Smooth muscle cell (in vitro differentiated cells): Measurements from ENCODE around the gene RGS3. TPM values are rescaled to one million over a fixed set of nuclear protein-coding genes. Genes with fewer than 3 reads are reported as not detected.

Experiments
- DNase-seq: peaks from one replicate; lab custom pipeline; 2025; ENCODE audit not compliant: unreplicated experiment; lab: John Stamatoyannopoulos, UW
- H2AFZ ChIP-seq: fragments of 200-600 bp; sonication (generic); 2 replicates; pipeline ENCODE4 v1.6.0; 2016; ENCODE audit warnings: antibody characterized with exemption, low read depth, mild to moderate bottlenecking
- H3F3A ChIP-seq: fragments of 200-600 bp; sonication (generic); 2 replicates; pipeline ENCODE4 v1.6.0; 2017; ENCODE audit warnings: antibody characterized with exemption, low read depth
- H3K27ac ChIP-seq: fragments of 200-600 bp; sonication (generic); 2 replicates; pipeline ENCODE4 v1.5.1; 2016; ENCODE audit warnings: low read depth, mild to moderate bottlenecking
- H3K27me3 ChIP-seq: fragments of 200-600 bp; sonication (generic); 2 replicates; pipeline ENCODE4 v1.6.1; 2016; ENCODE audit warnings: low read depth, mild to moderate bottlenecking
- H3K36me3 ChIP-seq: fragments of 200-600 bp; sonication (generic); 2 replicates; pipeline ENCODE4 v1.5.1; 2016; ENCODE audit warnings: low read depth
- H3K4me1 ChIP-seq: fragments of 200-600 bp; sonication (generic); 2 replicates; pipeline ENCODE4 v1.5.1; 2016; ENCODE audit warnings: low read depth
- H3K4me2 ChIP-seq: fragments of 200-600 bp; sonication (generic); 2 replicates; pipeline ENCODE4 v1.6.0; 2016; ENCODE audit warnings: mild to moderate bottlenecking
- H3K4me3 ChIP-seq: fragments of 200-600 bp; sonication (generic); 2 replicates; pipeline ENCODE4 v1.5.1; 2016; ENCODE audit warnings: mild to moderate bottlenecking
- H3K79me2 ChIP-seq: fragments of 200-600 bp; sonication (generic); 2 replicates; pipeline ENCODE4 v1.6.0; 2016; ENCODE audit warnings: low read depth, mild to moderate bottlenecking
- H3K9ac ChIP-seq: fragments of 200-600 bp; sonication (generic); 2 replicates; pipeline ENCODE4 v1.6.0; 2016; ENCODE audit warnings: low read depth
- H3K9me3 ChIP-seq: fragments of 200-600 bp; sonication (generic); replicated peaks from 2 replicates; pipeline ENCODE4 v1.5.1; 2016; ENCODE audit warnings: low read depth
- H4K20me1 ChIP-seq: fragments of 200-600 bp; sonication (generic); 2 replicates; pipeline ENCODE4 v1.6.0; 2016; ENCODE audit warnings: low read depth
- CTCF ChIP-seq: fragments of 200-600 bp; sonication (generic); IDR thresholded peaks from 2 replicates; pipeline ENCODE4 v1.5.1; 2017; ENCODE audit warnings: borderline replicate concordance, mild to moderate bottlenecking, antibody characterized with exemption; ENCODE audit not compliant: insufficient read depth, poor library complexity, severe bottlenecking
- WGBS: methylation state at CpG from one replicate; pipeline ENCODE4 v1.1.7; 2016; ENCODE audit warnings: low lambda C conversion rate; 5-methylcytosine and 5-hydroxymethylcytosine counted together
- polyA plus RNA-seq: library from polyadenylated mRNA; unstranded; fragments of >200 nt; fragmentation: Nextera tagmentation; extraction: Ambion mirVana; gene quantifications from 2 replicates; pipeline ENCODE4 v1.2.1, GENCODE V29; 2016
- total RNA-seq: library from RNA; depleted of rRNA; stranded (reverse); fragments of >200 nt; gene quantifications from 2 replicates; pipeline ENCODE4 v1.2.3, GENCODE V29; 2014

The RGS3 gene
- total and polyA plus RNA-seq, 2 experiments from 2014 or later: 43.8 to 108 TPM

- Histone ChIP-seq H2AFZ (no peak overlapping the region), H3F3A (no peaks in the 10 kb centered on the region), H3K36me3 (no peaks in the 10 kb centered on the region), H3K4me1 (peaks cover 4% of the 10 kb centered on the region), H4K20me1 (no peaks in the 10 kb centered on the region), H3K4me2 (no peak overlapping the region), H3K4me3 (no peak overlapping the region), H3K27ac (no peak overlapping the region), H3K27me3 (no peaks in the 10 kb centered on the region), H3K9ac (no peak overlapping the region), H3K9me3 (no peaks in the 10 kb centered on the region), H3K79me2 (no peaks in the 10 kb centered on the region)
- no peak for TF ChIP-seq CTCF
- WGBS: 96% methylated on average over 8 of the region's 8 CpGs
- DNase-seq: no peak
Measured at GRCh38 chr9:113533335-113534225, 70.1 kb downstream of the RGS3 start.

GRCh38 chr9:113535756-113536155 lies 72.2 kb downstream of the RGS3 start:
- peak overlapping the region; percentile 37 for H2AFZ ChIP-seq

GRCh38 chr9:113536166-113536482 lies 72.6 kb downstream of the RGS3 start:
- Histone ChIP-seq H3K9ac (no peak overlapping the region), H2AFZ (peak overlapping the region; percentile 37), H3K4me1 (peaks cover 9% of the 10 kb centered on the region), H4K20me1 (no peaks in the 10 kb centered on the region), H3K36me3 (no peaks in the 10 kb centered on the region), H3K9me3 (no peaks in the 10 kb centered on the region), H3F3A (no peaks in the 10 kb centered on the region), H3K79me2 (no peaks in the 10 kb centered on the region), H3K4me3 (no peak overlapping the region), H3K4me2 (peak overlapping the region; percentile 1), H3K27ac (no peak overlapping the region), H3K27me3 (no peaks in the 10 kb centered on the region)
- TF ChIP-seq CTCF: no peak
- 72% methylated on average over 6 of the region's 6 CpGs for WGBS
- DNase-seq: no peak

More at GRCh38 chr9:113535756-113536155, 72.2 kb downstream of the RGS3 start:
- Histone ChIP-seq H3K9ac (no peak overlapping the region), H3K4me2 (peak overlapping the region; percentile 1), H3K27ac (no peak overlapping the region), H3K9me3 (no peaks in the 10 kb centered on the region), H3F3A (no peaks in the 10 kb centered on the region), H3K4me3 (no peak overlapping the region), H4K20me1 (no peaks in the 10 kb centered on the region), H3K79me2 (no peaks in the 10 kb centered on the region), H3K4me1 (peaks cover 5% of the 10 kb centered on the region), H3K36me3 (no peaks in the 10 kb centered on the region), H3K27me3 (no peaks in the 10 kb centered on the region)
- TF ChIP-seq CTCF: no peak
- no peak for DNase-seq
- 92% methylated on average over 6 of the region's 6 CpGs for WGBS
